Neural crest cell (in vitro differentiated cells): Measurements from ENCODE around the gene DLEC1. TPM values are rescaled to one million over a fixed set of nuclear protein-coding genes. Genes with fewer than 3 reads are reported as not detected.

ENCODE experiments used
- DNase-seq: peaks from one replicate; pipeline ENCODE4 v3.0.0; 2021; ENCODE audit warnings: low read depth, mixed read lengths, low spot score
- H3K27ac Mint-ChIP-seq: one replicate; pipeline ENCODE4 v1.8.0; 2021; ENCODE audit warnings: mild to moderate bottlenecking, mixed read lengths; ENCODE audit not compliant: unreplicated experiment
- H3K27me3 Mint-ChIP-seq: 2 replicates; pipeline ENCODE4 v1.8.0; 2021; ENCODE audit warnings: low read depth, mild to moderate bottlenecking, mixed read lengths
- H3K36me3 Mint-ChIP-seq: 2 replicates; pipeline ENCODE4 v1.8.0; 2021; ENCODE audit warnings: low read depth, mild to moderate bottlenecking, mixed read lengths
- H3K4me1 Mint-ChIP-seq: 2 replicates; pipeline ENCODE4 v1.8.0; 2021; ENCODE audit warnings: mixed read lengths
- H3K4me3 Mint-ChIP-seq: one replicate; pipeline ENCODE4 v1.8.0; 2021; ENCODE audit warnings: mild to moderate bottlenecking, mixed read lengths
- H3K9me3 Mint-ChIP-seq: 2 replicates; pipeline ENCODE4 v1.8.0; 2021; ENCODE audit warnings: mixed read lengths
- total RNA-seq: library from RNA; stranded (reverse); gene quantifications from 2 replicates; pipeline ENCODE4 v1.2.1, GENCODE V29; 2021
- TF ChIP-seq, protein P1 (sequence below): fragments of 200-600 bp; sonication (generic); conservative IDR thresholded peaks from 2 replicates; pipeline ENCODE4 v1.5.0; 2021; ENCODE audit warnings: antibody characterized with exemption, mild to moderate bottlenecking

DLEC1 gene
- total RNA-seq, 1 donor from 2014 or later: 1.3 TPM

- Mint-ChIP-seq H3K4me1 (no peaks in the 10 kb centered on the region), H3K4me3 (no peak overlapping the region), H3K36me3 (peaks cover 16% of the 10 kb centered on the region), H3K9me3 (no peaks in the 10 kb centered on the region), H3K27me3 (no peaks in the 10 kb centered on the region), H3K27ac (no peak overlapping the region)
- no peak for DNase-seq
- TF ChIP-seq, protein P1, sequence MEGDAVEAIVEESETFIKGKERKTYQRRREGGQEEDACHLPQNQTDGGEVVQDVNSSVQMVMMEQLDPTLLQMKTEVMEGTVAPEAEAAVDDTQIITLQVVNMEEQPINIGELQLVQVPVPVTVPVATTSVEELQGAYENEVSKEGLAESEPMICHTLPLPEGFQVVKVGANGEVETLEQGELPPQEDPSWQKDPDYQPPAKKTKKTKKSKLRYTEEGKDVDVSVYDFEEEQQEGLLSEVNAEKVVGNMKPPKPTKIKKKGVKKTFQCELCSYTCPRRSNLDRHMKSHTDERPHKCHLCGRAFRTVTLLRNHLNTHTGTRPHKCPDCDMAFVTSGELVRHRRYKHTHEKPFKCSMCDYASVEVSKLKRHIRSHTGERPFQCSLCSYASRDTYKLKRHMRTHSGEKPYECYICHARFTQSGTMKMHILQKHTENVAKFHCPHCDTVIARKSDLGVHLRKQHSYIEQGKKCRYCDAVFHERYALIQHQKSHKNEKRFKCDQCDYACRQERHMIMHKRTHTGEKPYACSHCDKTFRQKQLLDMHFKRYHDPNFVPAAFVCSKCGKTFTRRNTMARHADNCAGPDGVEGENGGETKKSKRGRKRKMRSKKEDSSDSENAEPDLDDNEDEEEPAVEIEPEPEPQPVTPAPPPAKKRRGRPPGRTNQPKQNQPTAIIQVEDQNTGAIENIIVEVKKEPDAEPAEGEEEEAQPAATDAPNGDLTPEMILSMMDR: no peak
Observed at GRCh38 chr3:38120693-38121450, 81.9 kb downstream of the DLEC1 start.

GRCh38 chr3:38121451-38121831 is 82.4 kb downstream of the DLEC1 start:
- TF ChIP-seq, protein P1: no peak
- Mint-ChIP-seq H3K4me1 (no peaks in the 10 kb centered on the region), H3K4me3 (no peak overlapping the region), H3K27ac (no peak overlapping the region), H3K27me3 (no peaks in the 10 kb centered on the region), H3K36me3 (peaks cover 16% of the 10 kb centered on the region), H3K9me3 (no peaks in the 10 kb centered on the region)
- no peak for DNase-seq

DNA sequence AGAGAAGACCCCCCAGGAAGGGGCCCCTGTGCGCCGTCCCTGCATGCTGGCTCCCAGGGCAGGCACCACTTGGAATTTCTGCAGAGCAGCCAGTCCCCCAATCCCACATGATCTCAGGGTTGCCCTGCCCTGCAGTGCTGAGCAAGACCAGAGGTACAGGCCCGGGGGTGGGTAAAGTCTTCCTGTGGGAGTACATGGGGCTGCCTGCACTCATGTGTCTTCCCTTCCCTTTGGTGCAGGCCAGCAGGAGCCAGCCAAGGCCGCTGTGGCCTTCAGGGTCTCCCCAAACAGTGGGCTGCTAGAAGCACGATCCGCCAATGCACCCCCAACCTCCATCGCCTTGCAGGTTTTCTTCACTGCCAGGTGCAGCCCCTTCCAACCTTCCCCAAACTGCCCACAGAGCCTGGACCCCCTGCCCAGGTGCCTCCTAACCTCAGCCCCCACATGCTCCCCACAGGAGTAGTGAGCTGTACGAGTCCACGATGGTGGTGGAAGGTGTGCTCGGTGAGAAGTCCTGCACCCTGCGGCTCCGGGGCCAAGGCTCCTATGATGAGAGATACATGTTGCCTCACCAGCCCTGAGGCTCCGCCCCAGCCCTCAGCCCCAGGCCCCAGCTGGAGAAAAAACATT is 82.9 kb downstream of the DLEC1 start:
- H3K4me1 Mint-ChIP-seq: no peaks in the 10 kb centered on the region
- DNase-seq: no peak

DNA sequence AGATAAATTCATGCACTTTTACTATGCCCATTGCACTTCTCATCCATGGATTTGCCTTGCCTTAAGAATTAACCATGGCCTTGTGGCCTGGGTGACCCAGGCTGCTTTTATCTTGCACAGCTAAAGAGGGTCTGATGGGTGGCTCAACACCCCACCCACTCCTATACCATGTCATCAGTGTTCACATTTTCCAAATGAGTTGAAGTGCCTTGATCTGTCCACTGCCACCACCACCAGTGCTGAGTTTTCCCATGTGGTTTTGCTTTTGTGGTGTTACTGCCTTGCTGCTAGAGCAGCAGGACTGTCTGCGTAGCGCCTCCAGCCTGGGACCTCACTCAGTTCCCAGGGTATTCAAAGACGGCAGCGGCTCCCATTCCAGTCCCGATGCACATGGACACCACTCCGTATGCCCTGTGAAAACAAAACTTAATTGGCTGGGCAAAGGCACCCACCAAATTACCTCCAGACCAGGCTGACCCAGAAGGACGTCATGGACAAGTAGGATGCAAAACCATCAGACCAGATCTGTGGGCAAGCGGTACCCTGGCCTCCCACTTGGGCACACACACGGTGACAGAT is 83.8 kb downstream of the DLEC1 start:
- Mint-ChIP-seq H3K4me3 (no peak overlapping the region), H3K27me3 (no peaks in the 10 kb centered on the region), H3K9me3 (no peaks in the 10 kb centered on the region), H3K4me1 (no peaks in the 10 kb centered on the region), H3K36me3 (peaks cover 16% of the 10 kb centered on the region), H3K27ac (no peak overlapping the region)
- TF ChIP-seq, protein P1: no peak
- DNase-seq: no peak

More for the DNA sequence above, 82.9 kb downstream of the DLEC1 start:
- TF ChIP-seq, protein P1: no peak
- Mint-ChIP-seq H3K4me3 (no peak overlapping the region), H3K9me3 (no peaks in the 10 kb centered on the region), H3K27me3 (no peaks in the 10 kb centered on the region), H3K36me3 (peaks cover 16% of the 10 kb centered on the region), H3K27ac (no peak overlapping the region)

- H3K4me1 Mint-ChIP-seq: no peaks in the 10 kb centered on the region
- TF ChIP-seq, protein P1: no peak
- H3K9me3 Mint-ChIP-seq: no peaks in the 10 kb centered on the region
- H3K36me3 Mint-ChIP-seq: peaks cover 17% of the 10 kb centered on the region
- no peak overlapping the region for H3K27ac Mint-ChIP-seq
- no peaks in the 10 kb centered on the region for H3K27me3 Mint-ChIP-seq
- DNase-seq: no peak
- H3K4me3 Mint-ChIP-seq: no peak overlapping the region
Observed at GRCh38 chr3:38124324-38125122, 85.5 kb downstream of the DLEC1 start.
